ENCODE data around the gene CKAP4. TPM values are rescaled to one million over a fixed set of nuclear protein-coding genes. Genes with fewer than 3 reads are reported as not detected.

CKAP4 gene
- total and polyA plus RNA-seq, 7 donors = 7.6 to 24.4 (median 14.7) TPM

DNA sequence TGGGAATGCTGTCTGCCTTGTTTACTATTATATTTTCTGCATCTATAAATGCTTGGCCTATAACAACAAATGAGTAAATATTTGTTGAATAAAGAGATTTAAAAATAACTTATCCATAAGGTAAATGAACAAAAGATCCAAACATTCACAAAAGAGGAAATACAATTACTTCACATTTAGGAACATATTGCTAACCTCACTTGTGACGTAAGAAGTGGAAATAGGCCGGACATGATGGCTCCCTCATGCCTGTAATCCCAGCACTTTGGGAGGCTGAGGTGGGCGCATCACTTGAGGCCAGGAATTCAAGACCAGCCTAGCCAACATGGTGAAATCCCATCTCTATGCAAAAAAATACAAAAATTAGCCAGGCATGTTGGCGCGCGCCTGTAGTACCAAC lies 25.7 kb upstream of the CKAP4 start:
- H3K4me3 ChIP-seq = no peak overlapping the region

DNA sequence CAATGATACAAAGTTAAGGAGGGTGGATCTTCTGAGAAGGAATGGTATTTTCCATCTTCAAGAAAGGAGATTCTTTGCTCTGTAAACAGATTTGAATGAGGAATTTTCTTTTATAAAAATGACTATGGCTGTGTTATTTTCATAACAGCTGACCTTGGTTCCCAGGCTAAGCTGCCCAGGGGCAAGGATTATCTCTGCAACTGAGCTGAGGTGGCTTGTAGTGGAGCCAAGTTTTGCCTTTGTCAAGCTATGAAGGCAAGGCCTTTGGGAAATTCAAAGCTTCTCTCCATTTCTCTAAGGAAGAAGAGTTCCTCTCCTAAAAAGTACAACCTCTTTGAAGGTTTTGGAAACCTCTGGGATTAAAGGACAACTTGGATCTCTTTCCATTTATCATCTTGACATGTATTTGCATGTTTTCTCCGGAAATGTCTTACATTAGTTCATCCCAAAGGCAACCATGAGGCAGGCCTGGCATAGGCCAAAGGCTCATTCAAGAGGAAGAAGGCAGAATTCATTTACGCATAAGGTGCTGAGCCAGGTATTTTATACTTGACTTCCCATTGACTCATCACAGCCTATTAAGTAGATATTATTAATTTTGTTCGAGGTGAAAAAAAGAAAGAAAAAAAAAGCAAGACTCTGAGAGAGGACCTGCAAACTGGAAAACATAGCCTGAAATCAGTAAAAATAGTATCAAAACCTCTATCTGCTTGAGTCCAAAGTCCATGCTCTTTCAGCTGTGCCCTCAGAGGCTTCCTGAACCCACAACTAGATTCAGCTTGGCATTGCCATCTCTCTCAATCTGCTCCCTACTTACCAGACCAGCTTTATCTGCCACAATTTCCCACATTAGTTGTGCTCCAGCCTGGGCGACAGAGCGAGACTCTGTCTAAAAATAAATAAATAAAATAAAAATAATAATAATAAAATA lies 24.0 kb upstream of the CKAP4 start:
- H3K9me3 ChIP-seq = no peaks in the 10 kb centered on the region
- no peak for DNase-seq
- H3K4me1 ChIP-seq = peaks cover 7% of the 10 kb centered on the region
- TF ChIP-seq, protein P1, sequence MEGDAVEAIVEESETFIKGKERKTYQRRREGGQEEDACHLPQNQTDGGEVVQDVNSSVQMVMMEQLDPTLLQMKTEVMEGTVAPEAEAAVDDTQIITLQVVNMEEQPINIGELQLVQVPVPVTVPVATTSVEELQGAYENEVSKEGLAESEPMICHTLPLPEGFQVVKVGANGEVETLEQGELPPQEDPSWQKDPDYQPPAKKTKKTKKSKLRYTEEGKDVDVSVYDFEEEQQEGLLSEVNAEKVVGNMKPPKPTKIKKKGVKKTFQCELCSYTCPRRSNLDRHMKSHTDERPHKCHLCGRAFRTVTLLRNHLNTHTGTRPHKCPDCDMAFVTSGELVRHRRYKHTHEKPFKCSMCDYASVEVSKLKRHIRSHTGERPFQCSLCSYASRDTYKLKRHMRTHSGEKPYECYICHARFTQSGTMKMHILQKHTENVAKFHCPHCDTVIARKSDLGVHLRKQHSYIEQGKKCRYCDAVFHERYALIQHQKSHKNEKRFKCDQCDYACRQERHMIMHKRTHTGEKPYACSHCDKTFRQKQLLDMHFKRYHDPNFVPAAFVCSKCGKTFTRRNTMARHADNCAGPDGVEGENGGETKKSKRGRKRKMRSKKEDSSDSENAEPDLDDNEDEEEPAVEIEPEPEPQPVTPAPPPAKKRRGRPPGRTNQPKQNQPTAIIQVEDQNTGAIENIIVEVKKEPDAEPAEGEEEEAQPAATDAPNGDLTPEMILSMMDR (IDR thresholded peaks at IDR 0.05) = no peak
- ATAC-seq = no peak
- intact Hi-C loops (cut with DNase I) = no loop called here
- H3K4me3 ChIP-seq = no peak overlapping the region
- WGBS, 3 donors = 83 to 90% (median 89%) methylated on average over 3 to 5 of the region's 5 CpGs
- H3K27me3 ChIP-seq (ENCODE audit: insufficient read depth in 3 of 3, low read length in 2 of 3) = no peaks in the 10 kb centered on the region
- H3K27ac ChIP-seq = no peak overlapping the region
- H3K36me3 ChIP-seq (ENCODE audit: insufficient read depth in 1 of 2, low read depth in 1 of 2) = no peaks in the 10 kb centered on the region

More for the DNA sequence above, 25.7 kb upstream of the CKAP4 start:
- H3K36me3 ChIP-seq (ENCODE audit: insufficient read depth in 1 of 2, low read depth in 1 of 2) = no peaks in the 10 kb centered on the region
- intact Hi-C loops (cut with DNase I) = no loop called here
- peaks cover 7% of the 10 kb centered on the region for H3K4me1 ChIP-seq
- H3K27me3 ChIP-seq (ENCODE audit: insufficient read depth in 3 of 3, low read length in 2 of 3) = no peaks in the 10 kb centered on the region
- no peaks in the 10 kb centered on the region for H3K9me3 ChIP-seq
- no peak overlapping the region for H3K27ac ChIP-seq
- ATAC-seq = no peak
- WGBS, 3 donors = 96 to 99% (median 98%) methylated on average over 6 of the region's 6 CpGs
- TF ChIP-seq, protein P1 (IDR thresholded peaks at IDR 0.05) = no peak
- no peak for DNase-seq

DNA sequence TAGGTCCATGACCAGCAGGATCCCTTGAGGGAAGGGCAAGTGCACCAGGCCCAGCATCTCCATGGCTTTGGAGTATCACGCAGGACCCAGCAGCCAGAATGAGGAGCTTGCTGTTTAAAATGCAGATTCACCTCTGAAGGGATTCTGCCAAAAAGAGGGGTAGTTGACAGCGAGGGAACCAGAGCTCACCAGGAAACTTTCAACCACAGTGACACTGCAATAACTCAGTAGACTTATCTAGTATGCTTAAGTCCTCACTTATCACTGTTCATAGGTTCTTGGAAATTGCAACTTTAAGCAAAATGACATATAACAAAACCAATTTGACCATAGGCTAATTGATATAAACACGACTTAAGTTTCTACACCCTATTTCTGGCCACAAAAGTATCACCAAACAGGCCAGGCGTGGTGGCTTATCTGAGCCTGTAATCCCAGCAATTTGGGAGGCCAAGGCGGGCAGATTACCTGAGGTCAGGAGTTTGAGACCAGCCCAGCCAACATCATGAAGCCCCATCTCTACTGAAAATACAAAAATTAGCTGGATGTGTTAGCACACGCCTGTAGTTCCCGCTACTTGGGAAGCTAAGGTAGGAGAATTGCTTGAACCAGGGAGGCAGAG lies 21.4 kb upstream of the CKAP4 start:
- Histone ChIP-seq H3K4me3 (no peak overlapping the region), H3K4me1 (peaks cover 7% of the 10 kb centered on the region), H3K36me3 (ENCODE audit: insufficient read depth in 1 of 2, low read depth in 1 of 2) (no peaks in the 10 kb centered on the region), H3K27ac (no peak overlapping the region), H3K9me3 (no peaks in the 10 kb centered on the region), H3K27me3 (ENCODE audit: insufficient read depth in 3 of 3, low read length in 2 of 3) (no peaks in the 10 kb centered on the region)
- DNase-seq (no peak), ATAC-seq (no peak)
- 94% methylated on average over 7 of the region's 7 CpGs for WGBS, 3 donors
- TF ChIP-seq, protein P1 (IDR thresholded peaks at IDR 0.05) = no peak
- intact Hi-C loops (cut with DNase I) = no loop called here

DNA sequence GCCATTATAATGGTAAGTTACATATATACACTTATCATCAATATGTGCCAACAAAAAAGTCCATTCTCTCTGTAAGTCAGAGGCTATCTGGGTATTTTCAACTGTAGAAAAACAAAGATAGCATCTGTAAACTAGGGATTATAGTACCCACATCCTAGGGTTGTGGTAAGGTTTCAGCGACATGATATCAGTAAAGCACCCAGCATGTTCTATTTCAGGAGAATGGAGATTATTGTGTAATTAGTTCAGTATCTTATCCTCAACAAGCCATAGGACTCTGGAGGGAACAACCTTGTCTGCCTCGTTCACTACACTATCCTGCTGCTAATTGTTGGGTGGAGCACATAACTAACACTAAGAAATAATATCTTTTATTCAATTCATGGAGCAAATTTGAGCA lies 19.7 kb upstream of the CKAP4 start:
- 40 to 83% (median 53%) methylated on average over 2 of the region's 2 CpGs for WGBS, 3 donors
- Histone ChIP-seq H3K9me3 (no peaks in the 10 kb centered on the region), H3K36me3 (ENCODE audit: insufficient read depth in 1 of 2, low read depth in 1 of 2) (no peaks in the 10 kb centered on the region), H3K27me3 (ENCODE audit: insufficient read depth in 3 of 3, low read length in 2 of 3) (no peaks in the 10 kb centered on the region), H3K27ac (no peak overlapping the region), H3K4me1 (peaks cover 7% of the 10 kb centered on the region), H3K4me3 (no peak overlapping the region)
- TF ChIP-seq, protein P1 (IDR thresholded peaks at IDR 0.05) = no peak
- no peak for DNase-seq
- intact Hi-C loops (cut with DNase I) = no loop called here
- no peak for ATAC-seq
